ENCODE measurements around the gene KISS1.

The KISS1 gene

GRCh38 chr1:204166219-204166618 lies 30.1 kb downstream of the KISS1 start, which contains the start of gene REN:
Gene REN (minus strand): TSS chr1:204166337. CDS start chr1:204166293, 44 bp downstream.
- TF ChIP-seq CTCF (IDR thresholded peaks at IDR 0.05; ENCODE audit: low read depth, low read length): no peak
- DNase-seq (ENCODE audit: low read depth, low spot score): no peak
- in situ Hi-C loops (cut with HindIII; ENCODE audit: low sequenced_read_pairs): no loop called here
- no peak within 1 kb of the TSS for H3K4me3 ChIP-seq (ENCODE audit: low read depth, low read length)

- in situ Hi-C loops (cut with HindIII; ENCODE audit: low sequenced_read_pairs): no loop called here
- H3K4me3 ChIP-seq (ENCODE audit: low read depth, low read length): no peak overlapping the region
- TF ChIP-seq CTCF (IDR thresholded peaks at IDR 0.05; ENCODE audit: low read depth, low read length): peak; percentile 98
- peak; percentile 57 for DNase-seq (ENCODE audit: low read depth, low spot score)
Observed at GRCh38 chr1:204162494-204163074, 33.7 kb downstream of the KISS1 start.

- no peak for TF ChIP-seq CTCF (IDR thresholded peaks at IDR 0.05; ENCODE audit: low read depth, low read length)
- H3K4me3 ChIP-seq (ENCODE audit: low read depth, low read length): no peak overlapping the region
- no peak for DNase-seq (ENCODE audit: low read depth, low spot score)
- in situ Hi-C loops (cut with HindIII; ENCODE audit: low sequenced_read_pairs): no loop called here
Observed at GRCh38 chr1:204161609-204162493, 34.4 kb downstream of the KISS1 start.

- H3K4me3 ChIP-seq (ENCODE audit: low read depth, low read length): no peak overlapping the region
- in situ Hi-C loops (cut with HindIII; ENCODE audit: low sequenced_read_pairs): no loop called here
- DNase-seq (ENCODE audit: low read depth, low spot score): no peak
- TF ChIP-seq CTCF (IDR thresholded peaks at IDR 0.05; ENCODE audit: low read depth, low read length): no peak
Observed at GRCh38 chr1:204157962-204158361, 38.3 kb downstream of the KISS1 start.

GRCh38 chr1:204155881-204156280 lies 40.4 kb downstream of the KISS1 start:
- H3K4me3 ChIP-seq (ENCODE audit: low read depth, low read length): no peak overlapping the region
- in situ Hi-C loops (cut with HindIII; ENCODE audit: low sequenced_read_pairs): no loop called here
- no peak for TF ChIP-seq CTCF (IDR thresholded peaks at IDR 0.05; ENCODE audit: low read depth, low read length)
- DNase-seq (ENCODE audit: low read depth, low spot score): no peak

- in situ Hi-C loops (cut with HindIII; ENCODE audit: low sequenced_read_pairs): no loop called here
- no peak for DNase-seq (ENCODE audit: low read depth, low spot score)
- no peak for TF ChIP-seq CTCF (IDR thresholded peaks at IDR 0.05; ENCODE audit: low read depth, low read length)
- no peak overlapping the region for H3K4me3 ChIP-seq (ENCODE audit: low read depth, low read length)
Observed at GRCh38 chr1:204154568-204155255, 41.6 kb downstream of the KISS1 start.
